Ovary (tissue), 9 donors: ENCODE results near the gene PIGS. TPM values are rescaled to one million over a fixed set of nuclear protein-coding genes. Genes with fewer than 3 reads are reported as not detected.

Source experiments
- DNase-seq, 5 donors: peaks; one replicate each; pipeline ENCODE4 v3.0.0-alpha.2; 2019 to 2020
- H3K27ac ChIP-seq, 2 donors: fragments of 200-600 bp; one replicate each; pipeline versions ENCODE4 v1.5.1 to v1.8.0; 2019 to 2022
- H3K27me3 ChIP-seq: fragments of 200-600 bp; one replicate; pipeline ENCODE4 v1.8.0; 2022
- H3K36me3 ChIP-seq: fragments of 200-600 bp; sonication (generic); one replicate; pipeline ENCODE4 v1.5.1; 2019
- H3K4me1 ChIP-seq: one replicate; pipeline ENCODE4 v1.8.1; 2013; ENCODE audit warnings: mild to moderate bottlenecking, moderate library complexity; ENCODE audit not compliant: insufficient read depth
- H3K4me3 ChIP-seq: fragments of 200-600 bp; sonication (generic); one replicate; pipeline ENCODE4 v1.5.1; 2017
- H3K9me3 ChIP-seq, 2 donors: fragments of 200-600 bp in 1 of 2; sonication (generic) in 1 of 2; one replicate each; pipeline versions ENCODE4 v1.5.1 to v1.8.1; 2013 to 2019; ENCODE audit warnings: mild to moderate bottlenecking in 1 of 2, moderate library complexity in 1 of 2
- EP300 ChIP-seq: sonication (generic); formaldehyde crosslinking; IDR thresholded peaks from one replicate; pipeline ENCODE4 v1.6.1; 2017; ENCODE audit warnings: antibody characterized with exemption
- POLR2A ChIP-seq: fragments of 450-650 bp; IDR thresholded peaks from one replicate; pipeline ENCODE4 v1.6.1; 2017; ENCODE audit warnings: antibody characterized with exemption, mild to moderate bottlenecking, moderate library complexity
- WGBS, 3 donors: extraction: QIAGEN DNeasy Blood & Tissue Kit in 1 of 3; methylation state at CpG; one replicate each; pipeline versions ENCODE4 v1.1.5 to v1.1.7; 2013 to 2017; 5-methylcytosine and 5-hydroxymethylcytosine counted together
- intact Hi-C, 4 donors: fragments of 100-400 bp; cut with DNase I; formaldehyde crosslinking; loops; one replicate each; pipeline versions ENCODE4 v1.11.0 to v1.15.1; 2022 to 2023
- polyA plus RNA-seq, 2 donors: library from polyadenylated mRNA; stranded (reverse); fragments of 200-250 nt in 1 of 2; fragments of 350-450 nt in 1 of 2; fragmentation: Illumina TruSeq in 1 of 2; extraction: RNeasy Lipid Tissue Mini Kit (QIAGEN cat#74804) in 1 of 2; gene quantifications; one replicate each; pipeline ENCODE4 v1.2.3, GENCODE V29; 2013 to 2014
- total RNA-seq, 7 donors: library from RNA; depleted of rRNA in 2 of 7; stranded (reverse); fragments of >200 nt in 2 of 7; fragmentation: NEBNext Ultra II Directional in 3 of 7; extraction: Animal tissue kit (Norgen Biotek cat#: 25700) in 3 of 7; gene quantifications; one replicate each; pipeline versions ENCODE4 v1.1.0 to v1.2.4, GENCODE V29; 2016 to 2023
- TF ChIP-seq, protein P1 (sequence below), 3 donors: fragments of 450-650 bp in 2 of 3; fragments of 200-600 bp in 1 of 3; IDR thresholded peaks; one replicate each; pipeline versions ENCODE4 v1.5.1 to v1.8.0; 2016 to 2022; ENCODE audit warnings: antibody characterized with exemption in 3 of 3, mild to moderate bottlenecking in 1 of 3
- donor health status: DM: no; HTN: no; CAD: no; lungs with moderate emphysema.
- donor health status: DM: no; HTN: no; CAD: no.
- donor health status: Bipolar disorder and iron deficiency.
- donor health status: DM: yes; HTN: yes; CAD: no.
- donor health status: DM: no; HTN: no; CAD: no.
- donor health status: DM: yes; HTN: yes; CAD: no.

The PIGS gene
- total and polyA plus RNA-seq, 9 donors, result 16.1 to 64.8 (median 33.5) TPM

- Histone ChIP-seq H3K27ac (no peak overlapping the region), H3K9me3 (no peaks in the 10 kb centered on the region), H3K4me3 (no peak overlapping the region), H3K27me3 (no peaks in the 10 kb centered on the region), H3K36me3 (no peaks in the 10 kb centered on the region), H3K4me1 (no peaks in the 10 kb centered on the region)
- intact Hi-C loops, result loop anchor here in 1 of 4 donors (5.0 kb wide), 1 partner anchor 285 kb away; no protein-coding TSS in a partner anchor
- TF ChIP-seq, protein P1, sequence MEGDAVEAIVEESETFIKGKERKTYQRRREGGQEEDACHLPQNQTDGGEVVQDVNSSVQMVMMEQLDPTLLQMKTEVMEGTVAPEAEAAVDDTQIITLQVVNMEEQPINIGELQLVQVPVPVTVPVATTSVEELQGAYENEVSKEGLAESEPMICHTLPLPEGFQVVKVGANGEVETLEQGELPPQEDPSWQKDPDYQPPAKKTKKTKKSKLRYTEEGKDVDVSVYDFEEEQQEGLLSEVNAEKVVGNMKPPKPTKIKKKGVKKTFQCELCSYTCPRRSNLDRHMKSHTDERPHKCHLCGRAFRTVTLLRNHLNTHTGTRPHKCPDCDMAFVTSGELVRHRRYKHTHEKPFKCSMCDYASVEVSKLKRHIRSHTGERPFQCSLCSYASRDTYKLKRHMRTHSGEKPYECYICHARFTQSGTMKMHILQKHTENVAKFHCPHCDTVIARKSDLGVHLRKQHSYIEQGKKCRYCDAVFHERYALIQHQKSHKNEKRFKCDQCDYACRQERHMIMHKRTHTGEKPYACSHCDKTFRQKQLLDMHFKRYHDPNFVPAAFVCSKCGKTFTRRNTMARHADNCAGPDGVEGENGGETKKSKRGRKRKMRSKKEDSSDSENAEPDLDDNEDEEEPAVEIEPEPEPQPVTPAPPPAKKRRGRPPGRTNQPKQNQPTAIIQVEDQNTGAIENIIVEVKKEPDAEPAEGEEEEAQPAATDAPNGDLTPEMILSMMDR (IDR thresholded peaks at IDR 0.05), result no peak
- TF ChIP-seq POLR2A, result no peak
- TF ChIP-seq EP300, result no peak
- no peak for DNase-seq
- WGBS, 3 donors, result 14 to 23% (median 20%) methylated on average over 20 to 24 of the region's 24 CpGs
Observed at GRCh38 chr17:28507567-28508203, 63.6 kb downstream of the PIGS start.

- Histone ChIP-seq H3K9me3 (no peaks in the 10 kb centered on the region), H3K36me3 (no peaks in the 10 kb centered on the region), H3K27ac (no peak overlapping the region), H3K4me1 (no peaks in the 10 kb centered on the region), H3K4me3 (no peak overlapping the region), H3K27me3 (no peaks in the 10 kb centered on the region)
- no peak for DNase-seq
- 47 to 59% (median 56%) methylated on average over 14 of the region's 14 CpGs for WGBS, 3 donors
- intact Hi-C loops, result loop anchor here in 1 of 4 donors (5.0 kb wide), 1 partner anchor 285 kb away; no protein-coding TSS in a partner anchor
- TF ChIP-seq POLR2A (no peak), EP300 (no peak)
- TF ChIP-seq, protein P1 (IDR thresholded peaks at IDR 0.05), result no peak
Observed at GRCh38 chr17:28506763-28507487, 64.4 kb downstream of the PIGS start.

DNA sequence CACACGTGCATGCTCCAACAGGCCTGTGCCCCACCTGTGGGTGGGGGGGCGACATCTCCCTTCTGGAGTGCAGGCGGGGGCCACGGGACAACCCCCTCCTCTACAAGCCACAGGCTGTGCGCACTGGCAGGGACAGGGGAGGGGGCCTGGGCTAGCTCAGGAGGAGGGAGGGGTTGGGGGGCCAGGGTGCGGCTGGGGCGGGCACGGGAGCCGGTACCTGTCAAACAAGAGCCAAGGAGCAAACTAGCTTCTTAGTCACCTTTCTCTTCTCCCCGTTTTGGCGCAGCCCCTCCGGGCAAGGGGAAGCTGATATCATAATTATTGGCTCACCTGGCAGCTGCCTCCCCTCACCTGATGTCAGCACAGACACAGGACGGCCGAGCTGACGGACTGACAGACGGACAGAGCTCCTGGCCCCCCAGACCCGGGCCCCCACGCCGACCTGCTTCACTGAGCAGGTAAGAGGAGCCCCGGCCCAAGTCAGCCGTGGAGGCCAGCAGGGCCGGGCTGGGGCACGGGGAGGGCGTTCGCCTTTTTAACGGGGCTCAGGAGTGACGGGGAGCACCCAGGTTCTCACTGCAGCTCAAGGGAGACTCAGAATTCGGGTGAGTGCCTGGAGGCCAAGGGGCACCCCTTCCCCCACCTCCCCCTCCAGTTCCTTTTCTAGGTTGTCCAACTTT, 65.2 kb downstream of the PIGS start, which contains the start of gene FOXN1:
TSS of gene FOXN1 (plus strand) at position 363 of the 680 bp plus-strand sequence. CDS start 17,622 bp downstream, outside the sequence.
- no peaks in the 10 kb centered on the region for H3K27me3 ChIP-seq
- whole genome bisulfite sequencing, 3 donors, result 71 to 79% (median 77%) methylated on average over 23 to 28 of the region's 28 CpGs
- no peaks in the 10 kb centered on the region for H3K9me3 ChIP-seq
- H3K4me3 ChIP-seq, result no peak within 1 kb of the TSS
- H3K36me3 ChIP-seq, result no peaks in the 10 kb centered on the region
- no peak for DNase-seq
- H3K4me1 ChIP-seq, result no peaks in the 10 kb centered on the region
- H3K27ac ChIP-seq, result no peak within 1 kb of the TSS
- intact Hi-C loops, result loop anchor here in 1 of 4 donors (5.0 kb wide), 1 partner anchor 286 kb away; no protein-coding TSS in a partner anchor
- TF ChIP-seq EP300 (no peak), POLR2A (no peak)
- TF ChIP-seq, protein P1 (IDR thresholded peaks at IDR 0.05), result no peak

DNA sequence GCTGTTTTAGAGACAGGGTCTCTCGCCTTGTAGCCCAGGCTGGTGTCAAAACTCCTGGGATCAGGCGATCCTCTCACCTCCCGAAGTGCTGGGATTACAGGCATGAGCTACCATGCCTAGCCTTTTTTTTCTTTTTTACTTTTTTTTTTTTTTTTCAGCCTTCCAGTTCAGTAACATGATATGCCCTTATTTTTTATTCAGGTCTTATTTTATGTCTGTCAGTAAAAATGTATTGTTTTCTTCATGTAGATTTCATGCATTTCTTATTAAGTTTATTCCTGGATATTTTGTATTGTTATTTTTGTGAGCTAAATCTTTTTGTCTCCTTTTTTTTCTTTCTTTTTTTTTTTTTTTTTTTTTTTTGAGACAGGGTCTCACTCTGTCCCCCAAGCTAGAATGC, 67.9 kb downstream of the PIGS start:
- Histone ChIP-seq H3K27me3 (no peaks in the 10 kb centered on the region), H3K36me3 (no peaks in the 10 kb centered on the region), H3K9me3 (no peaks in the 10 kb centered on the region), H3K4me1 (no peaks in the 10 kb centered on the region), H3K27ac (no peak overlapping the region), H3K4me3 (no peak overlapping the region)
- no peak for DNase-seq
- intact Hi-C loops, result no loop called here
- 43 to 62% (median 51%) methylated on average over 3 of the region's 3 CpGs for WGBS, 3 donors
- TF ChIP-seq, protein P1 (IDR thresholded peaks at IDR 0.05), result no peak
- no peak for TF ChIP-seq EP300
- TF ChIP-seq POLR2A, result no peak
